C1 segment of cervical spinal cord (tissue), 14 donors: ENCODE results near the gene MCM3AP.

Experiments used
- DNase-seq, 14 donors: peaks; one replicate each; lab custom pipeline; 2025; lab: John Stamatoyannopoulos, UW

The MCM3AP gene

GRCh38 chr21:46285206-46285661 is at the start of gene MCM3AP:
Gene MCM3AP, minus strand, starts transcription at chr21:46285611. Its CDS starts 325 bp downstream, at chr21:46285286.
- no peak for DNase-seq

GRCh38 chr21:46334351-46335140 is 49.1 kb upstream of the MCM3AP start:
- DNase-seq, result no peak

- no peak for DNase-seq
Observed at GRCh38 chr21:46329796-46330195, 44.4 kb upstream of the MCM3AP start.

- DNase-seq, result no peak
Observed at GRCh38 chr21:46328151-46328550, 42.7 kb upstream of the MCM3AP start.

GRCh38 chr21:46327711-46328110 is 42.3 kb upstream of the MCM3AP start:
- DNase-seq, result no peak

GRCh38 chr21:46326110-46326703 is 40.8 kb upstream of the MCM3AP start:
- DNase-seq, result no peak

GRCh38 chr21:46325073-46325912 is 39.9 kb upstream of the MCM3AP start:
- peak in 7 of 14 donors; percentile 7 to 47 (median 25) for DNase-seq

GRCh38 chr21:46324390-46325072 is 39.1 kb upstream of the MCM3AP start:
- DNase-seq, result peak; percentile 15 to 91 (median 84)

- DNase-seq, result peak; percentile 69 to 98 (median 94)
Observed at GRCh38 chr21:46323710-46324389, 38.4 kb upstream of the MCM3AP start, which contains the start of the genes C21orf58 and PCNT. Gene C21orf58, minus strand, starts transcription at chr21:46323870. Its CDS starts 1,132 bp downstream, at chr21:46322738. Gene PCNT, plus strand, starts transcription at chr21:46324156. Its CDS starts 73 bp downstream, at chr21:46324229.

- DNase-seq, result peak in 2 of 14 donors; percentile 44 to 56
Observed at GRCh38 chr21:46323227-46323709, 37.9 kb upstream of the MCM3AP start.

GRCh38 chr21:46322351-46323226 is 37.2 kb upstream of the MCM3AP start:
- DNase-seq, result no peak

GRCh38 chr21:46320331-46320801 is 35.0 kb upstream of the MCM3AP start:
- no peak for DNase-seq

- no peak for DNase-seq
Observed at GRCh38 chr21:46319186-46319585, 33.8 kb upstream of the MCM3AP start.

GRCh38 chr21:46318464-46318845 is 33.0 kb upstream of the MCM3AP start:
- DNase-seq, result no peak

GRCh38 chr21:46317710-46318463 is 32.5 kb upstream of the MCM3AP start:
- no peak for DNase-seq

- DNase-seq, result no peak
Observed at GRCh38 chr21:46316708-46317324, 31.4 kb upstream of the MCM3AP start.

GRCh38 chr21:46314441-46315020 is 29.1 kb upstream of the MCM3AP start:
- DNase-seq, result no peak

GRCh38 chr21:46312949-46313348 is 27.5 kb upstream of the MCM3AP start:
- no peak for DNase-seq
